Right lobe of liver (tissue), 4 donors: ENCODE measurements around the gene PSMD13.

Experiments
- POLR2A ChIP-seq: fragments of 450-650 bp; IDR thresholded peaks from one replicate; pipeline ENCODE4 v1.6.1; 2017; ENCODE audit warnings: antibody characterized with exemption, mild to moderate bottlenecking
- TF ChIP-seq, protein P1 (sequence below), 4 donors: fragments of 200-600 bp in 3 of 4; fragments of 450-650 bp in 1 of 4; IDR thresholded peaks; one replicate each; pipeline versions ENCODE4 v1.5.1 to v1.8.0; 2016 to 2022; ENCODE audit warnings: antibody characterized with exemption in 4 of 4, mild to moderate bottlenecking in 2 of 4
- donor health status: DM: no; HTN: no; CAD: no.
- donor health status: DM: no; HTN: no; CAD: no.
- donor health status: DM: no; HTN: yes; CAD: no.

DNA sequence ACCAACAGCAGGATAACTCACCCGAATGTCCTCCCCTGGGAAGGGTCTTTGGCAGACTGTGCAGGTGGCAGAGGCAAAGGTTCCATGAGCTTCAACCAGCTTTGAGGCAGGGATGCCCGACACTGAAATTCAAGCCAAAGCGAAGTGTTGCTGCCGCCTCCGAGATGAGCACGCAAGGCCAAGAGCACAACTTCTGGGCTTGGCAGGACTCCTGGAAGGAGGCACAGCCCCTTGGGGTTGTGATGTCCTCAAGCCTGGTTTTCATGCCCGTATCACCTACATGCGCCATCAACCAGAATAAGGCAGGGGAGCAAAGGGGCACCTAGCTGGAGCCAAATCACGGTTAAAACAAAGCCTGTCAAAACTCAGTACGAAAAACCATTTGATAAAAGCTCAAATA is 6.3 kb upstream of the PSMD13 start:
- TF ChIP-seq, protein P1, sequence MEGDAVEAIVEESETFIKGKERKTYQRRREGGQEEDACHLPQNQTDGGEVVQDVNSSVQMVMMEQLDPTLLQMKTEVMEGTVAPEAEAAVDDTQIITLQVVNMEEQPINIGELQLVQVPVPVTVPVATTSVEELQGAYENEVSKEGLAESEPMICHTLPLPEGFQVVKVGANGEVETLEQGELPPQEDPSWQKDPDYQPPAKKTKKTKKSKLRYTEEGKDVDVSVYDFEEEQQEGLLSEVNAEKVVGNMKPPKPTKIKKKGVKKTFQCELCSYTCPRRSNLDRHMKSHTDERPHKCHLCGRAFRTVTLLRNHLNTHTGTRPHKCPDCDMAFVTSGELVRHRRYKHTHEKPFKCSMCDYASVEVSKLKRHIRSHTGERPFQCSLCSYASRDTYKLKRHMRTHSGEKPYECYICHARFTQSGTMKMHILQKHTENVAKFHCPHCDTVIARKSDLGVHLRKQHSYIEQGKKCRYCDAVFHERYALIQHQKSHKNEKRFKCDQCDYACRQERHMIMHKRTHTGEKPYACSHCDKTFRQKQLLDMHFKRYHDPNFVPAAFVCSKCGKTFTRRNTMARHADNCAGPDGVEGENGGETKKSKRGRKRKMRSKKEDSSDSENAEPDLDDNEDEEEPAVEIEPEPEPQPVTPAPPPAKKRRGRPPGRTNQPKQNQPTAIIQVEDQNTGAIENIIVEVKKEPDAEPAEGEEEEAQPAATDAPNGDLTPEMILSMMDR (IDR thresholded peaks at IDR 0.05) = no peak
- no peak for TF ChIP-seq POLR2A
